Thyroid gland (tissue), 4 donors: ENCODE data around the gene FGGY.
"Not testable (repeated sequence)": the region's sequence is repeated elsewhere in the genome, so short reads cannot be mapped to it uniquely, and the experiment has no call there.

Experiments
- CTCF ChIP-seq, 6 experiments: fragments of 200-600 bp in 3 of 6; fragments of 450-650 bp in 3 of 6; sonication (generic) in 3 of 6; IDR thresholded peaks; one replicate each; pipeline ENCODE4 v1.5.1; 2016 to 2019; ENCODE audit warnings: antibody characterized with exemption in 6 of 6, mild to moderate bottlenecking in 2 of 6, inconsistent platforms in 1 of 6, moderate library complexity in 1 of 6
- POLR2A ChIP-seq, 2 donors: fragments of 450-650 bp; IDR thresholded peaks; one replicate each; pipeline ENCODE4 v1.6.1; 2017; ENCODE audit warnings: antibody characterized with exemption in 2 of 2, mild to moderate bottlenecking in 2 of 2, moderate library complexity in 1 of 2

GRCh38 chr1:59251061-59251460 lies 45.8 kb upstream of the FGGY start:
- not testable (repeated sequence) for TF ChIP-seq CTCF, POLR2A (IDR thresholded peaks at IDR 0.05)
